Measurements from ENCODE around the gene GSTP1. TPM values are rescaled to one million over a fixed set of nuclear protein-coding genes. Genes with fewer than 3 reads are reported as not detected.

The GSTP1 gene
- total and polyA plus RNA-seq, 9 of the 15 experiments (the other 6 are each of a cell fraction or from before 2014, with no cell fraction given) = 592 to 2,150 (median 1,204) TPM

- TF ChIP-seq NFIX (CRISPR knock-in tag; IDR thresholded peaks at IDR 0.05; ENCODE audit: low read depth) = no peak
- TF ChIP-seq CBX5 (IDR thresholded peaks at IDR 0.05; ENCODE audit: borderline replicate concordance, low read depth) = no peak
- TF ChIP-seq NRF1 (conservative IDR thresholded peaks at IDR 0.05 in 1 of 2, IDR thresholded peaks at IDR 0.05 in 1 of 2) = peak; percentile 81
- TF ChIP-seq ZNF639 (CRISPR knock-in tag; conservative IDR thresholded peaks at IDR 0.05 in 1 of 2, IDR thresholded peaks at IDR 0.05 in 1 of 2) = no peak; a peak in 1 of 4 replicates
- no peak for TF ChIP-seq ATF2 (CRISPR knock-in tag; IDR thresholded peaks at IDR 0.05)
- no peak for TF ChIP-seq ELK1 (CRISPR knock-in tag; IDR thresholded peaks at IDR 0.05)
- TF ChIP-seq ETS1 (conservative IDR thresholded peaks at IDR 0.05; ENCODE audit: control insufficient read depth, low read depth, low read length) = peak; percentile 73; the same call in 1 of the 2 replicates
- no peak for TF ChIP-seq HEY1 (CRISPR knock-in tag; IDR thresholded peaks at IDR 0.05; ENCODE audit: borderline replicate concordance)
- peak; percentile 92 for TF ChIP-seq C11orf30 (IDR thresholded peaks at IDR 0.05; ENCODE audit: low read depth)
- no peak for TF ChIP-seq ZNF609 (CRISPR knock-in tag; IDR thresholded peaks at IDR 0.05; ENCODE audit: borderline replicate concordance)
- peak; percentile 51 for TF ChIP-seq FIP1L1 (IDR thresholded peaks at IDR 0.05; ENCODE audit: low read depth, low read length, poor library complexity, severe bottlenecking)
- TF ChIP-seq ZNF175 (CRISPR knock-in tag; IDR thresholded peaks at IDR 0.05; ENCODE audit: low read depth) = no peak; the same call in 1 of the 2 replicates
- TF ChIP-seq ZNF668 (CRISPR knock-in tag; IDR thresholded peaks at IDR 0.05) = no peak
- no peak for TF ChIP-seq RBM14 (IDR thresholded peaks at IDR 0.05; ENCODE audit: borderline replicate concordance, insufficient read depth, low read depth, low read length)
Measured at GRCh38 chr11:67583247-67584204, at the start of gene GSTP1 (continued).
